ENCODE measurements around the gene B4GALT2. TPM values are rescaled to one million over a fixed set of nuclear protein-coding genes. Genes with fewer than 3 reads are reported as not detected.

Gene B4GALT2
- total and polyA plus RNA-seq, 9 of the 15 experiments (the other 6 are each of a cell fraction or from before 2014, with no cell fraction given) = 1.3 to 86.8 (median 43.8) TPM

DNA sequence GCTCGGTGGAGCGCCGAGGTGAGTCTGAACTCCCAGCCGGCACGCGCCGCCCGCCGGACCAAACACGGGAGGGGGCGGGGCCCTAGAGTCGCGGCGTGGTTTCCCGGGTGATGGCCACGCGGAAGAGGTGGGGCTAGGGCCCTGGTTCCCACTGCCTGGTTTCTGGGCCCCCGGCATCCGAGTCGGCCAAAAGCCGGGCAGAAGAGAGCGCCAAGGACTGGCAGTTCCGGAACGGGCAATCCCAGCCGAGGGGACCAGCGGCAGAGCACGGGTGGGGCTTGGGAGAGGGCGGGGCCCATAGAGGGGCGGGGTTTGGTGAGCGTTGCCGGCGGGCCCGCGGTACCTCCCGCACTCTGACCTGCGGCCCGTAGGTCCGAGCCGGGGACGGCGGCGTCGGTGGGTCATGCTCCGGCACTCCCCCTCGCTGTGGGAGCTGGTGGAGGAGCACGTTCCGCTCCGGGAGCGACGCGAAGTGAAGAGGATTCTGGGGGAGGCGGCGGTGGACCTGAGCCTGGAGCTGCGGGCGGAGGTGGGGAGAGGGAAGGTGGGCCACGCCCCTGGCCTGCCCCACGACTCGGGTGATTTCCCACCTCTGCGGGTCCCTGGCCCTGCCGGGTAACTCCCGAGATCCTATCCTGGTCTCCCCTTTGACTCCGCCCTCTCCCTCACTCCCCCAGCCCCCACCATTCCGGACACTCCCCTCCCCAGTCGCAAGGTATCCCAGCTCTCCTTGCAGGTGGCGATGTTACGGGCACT, 12.6 kb downstream of the B4GALT2 start, which contains the start of gene CCDC24 (continued):
- TF ChIP-seq C11orf30 (IDR thresholded peaks at IDR 0.05; ENCODE audit: low read depth) = no peak
- TF ChIP-seq ZNF140 (CRISPR knock-in tag; IDR thresholded peaks at IDR 0.05) = no peak
- TF ChIP-seq SMARCC2 (IDR thresholded peaks at IDR 0.05; ENCODE audit: low read depth) = no peak
- TF ChIP-seq ZNF780A (CRISPR knock-in tag; IDR thresholded peaks at IDR 0.05) = no peak
- TF ChIP-seq, protein P1, sequence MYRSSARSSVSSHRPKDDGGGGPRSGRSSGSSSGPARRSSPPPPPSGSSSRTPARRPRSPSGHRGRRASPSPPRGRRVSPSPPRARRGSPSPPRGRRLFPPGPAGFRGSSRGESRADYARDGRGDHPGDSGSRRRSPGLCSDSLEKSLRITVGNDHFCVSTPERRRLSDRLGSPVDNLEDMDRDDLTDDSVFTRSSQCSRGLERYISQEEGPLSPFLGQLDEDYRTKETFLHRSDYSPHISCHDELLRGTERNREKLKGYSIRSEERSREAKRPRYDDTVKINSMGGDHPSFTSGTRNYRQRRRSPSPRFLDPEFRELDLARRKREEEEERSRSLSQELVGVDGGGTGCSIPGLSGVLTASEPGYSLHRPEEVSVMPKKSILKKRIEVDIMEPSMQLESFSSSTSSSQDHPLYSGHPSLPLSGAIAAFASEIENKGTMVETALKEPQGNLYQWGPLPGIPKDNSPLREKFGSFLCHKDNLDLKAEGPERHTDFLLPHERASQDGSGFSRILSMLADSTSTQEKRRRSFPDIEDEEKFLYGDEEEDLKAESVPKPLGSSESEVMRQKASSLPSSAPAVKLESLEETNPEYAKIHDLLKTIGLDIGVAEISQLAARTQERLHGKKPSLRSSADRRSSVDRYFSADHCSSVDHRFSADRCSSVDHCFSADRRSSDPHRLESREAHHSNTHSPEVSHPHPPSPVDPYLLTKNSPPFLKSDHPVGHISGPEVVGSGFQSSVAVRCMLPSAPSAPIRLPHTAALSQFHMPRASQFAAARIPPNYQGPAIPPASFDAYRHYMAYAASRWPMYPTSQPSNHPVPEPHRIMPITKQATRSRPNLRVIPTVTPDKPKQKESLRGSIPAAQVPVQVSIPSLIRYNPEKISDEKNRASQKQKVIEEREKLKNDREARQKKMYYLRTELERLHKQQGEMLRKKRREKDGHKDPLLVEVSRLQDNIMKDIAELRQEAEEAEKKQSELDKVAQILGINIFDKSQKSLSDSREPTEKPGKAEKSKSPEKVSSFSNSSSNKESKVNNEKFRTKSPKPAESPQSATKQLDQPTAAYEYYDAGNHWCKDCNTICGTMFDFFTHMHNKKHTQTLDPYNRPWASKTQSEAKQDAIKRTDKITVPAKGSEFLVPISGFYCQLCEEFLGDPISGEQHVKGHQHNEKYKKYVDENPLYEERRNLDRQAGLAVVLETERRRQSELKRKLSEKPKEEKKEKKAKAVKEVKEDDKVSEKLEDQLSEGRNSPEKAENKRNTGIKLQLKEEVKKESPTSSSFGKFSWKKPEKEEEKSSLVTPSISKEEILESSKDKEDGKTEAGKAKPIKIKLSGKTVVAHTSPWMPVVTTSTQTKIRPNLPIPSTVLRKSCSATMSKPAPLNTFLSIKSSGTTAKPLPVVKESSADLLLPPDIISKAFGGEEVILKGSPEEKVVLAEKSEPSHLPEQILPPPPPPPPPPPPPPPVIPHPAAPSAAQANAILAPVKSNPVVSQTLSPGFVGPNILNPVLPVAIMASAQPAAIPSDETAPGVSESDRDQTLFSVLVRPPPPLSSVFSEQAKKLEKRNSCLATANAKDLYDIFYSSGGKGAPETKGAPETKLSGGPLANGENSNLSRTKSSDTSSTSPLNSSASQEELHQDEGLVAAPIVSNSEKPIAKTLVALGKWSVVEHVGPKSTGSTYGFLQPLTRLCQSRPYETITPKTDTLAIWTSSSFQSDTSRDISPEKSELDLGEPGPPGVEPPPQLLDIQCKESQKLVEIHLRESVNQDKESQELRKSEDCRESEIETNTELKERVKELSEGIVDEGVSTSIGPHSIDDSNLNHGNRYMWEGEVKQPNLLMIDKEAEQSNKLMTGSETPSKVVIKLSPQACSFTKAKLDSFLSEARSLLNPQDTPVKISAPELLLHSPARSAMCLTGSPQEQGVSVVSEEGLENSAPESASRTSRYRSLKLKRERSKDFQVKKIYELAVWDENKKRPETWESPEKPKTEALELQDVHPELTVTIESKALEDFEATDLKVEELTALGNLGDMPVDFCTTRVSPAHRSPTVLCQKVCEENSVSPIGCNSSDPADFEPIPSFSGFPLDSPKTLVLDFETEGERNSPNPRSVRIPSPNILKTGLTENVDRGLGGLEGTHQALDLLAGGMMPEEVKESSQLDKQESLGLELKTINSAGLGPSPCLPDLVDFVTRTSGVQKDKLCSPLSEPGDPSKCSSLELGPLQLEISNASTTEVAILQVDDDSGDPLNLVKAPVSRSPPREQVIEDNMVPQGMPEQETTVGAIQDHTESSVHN (IDR thresholded peaks at IDR 0.05; ENCODE audit: borderline replicate concordance in 1 of 2, low read depth in 1 of 2) = no peak
- TF ChIP-seq SRSF7 (optimal IDR thresholded peaks at IDR 0.05; ENCODE audit: low read depth, low read length) = no peak
- peak; percentile 74 for TF ChIP-seq ELF1 (tag; IDR thresholded peaks at IDR 0.05)
- TF ChIP-seq ZNF143 (CRISPR knock-in tag; IDR thresholded peaks at IDR 0.05) = peak; percentile 51; the same call in 1 of the 2 replicates
- TF ChIP-seq ZNF197 (CRISPR knock-in tag; IDR thresholded peaks at IDR 0.05; ENCODE audit: low read depth) = no peak
- TF ChIP-seq KDM5B (IDR thresholded peaks at IDR 0.05; ENCODE audit: insufficient replicate concordance, low read depth, low read length) = peak; percentile 54
- no peak for TF ChIP-seq NR2C2 (CRISPR knock-in tag; IDR thresholded peaks at IDR 0.05)
- TF ChIP-seq NR2C2 (tag; IDR thresholded peaks at IDR 0.05) = peak; percentile 90
- peak; percentile 27 for TF ChIP-seq NCOR1 (IDR thresholded peaks at IDR 0.05)
- TF ChIP-seq TCFL5 (CRISPR knock-in tag; conservative IDR thresholded peaks at IDR 0.05) = no peak
- TF ChIP-seq MAZ (CRISPR knock-in tag; conservative IDR thresholded peaks at IDR 0.05 in 1 of 2, IDR thresholded peaks at IDR 0.05 in 1 of 2) = peak; percentile 74 to 90
- TF ChIP-seq NONO (IDR thresholded peaks at IDR 0.05; ENCODE audit: low read depth in 2 of 2, low read length in 1 of 2) = no peak
- no peak for TF ChIP-seq EWSR1 (IDR thresholded peaks at IDR 0.05; ENCODE audit: borderline replicate concordance, low read depth, partially characterized antibody)
- TF ChIP-seq EHMT2 (IDR thresholded peaks at IDR 0.05) = no peak

Measured in K562 (cell line).